CD14-positive monocyte (primary cell): ENCODE measurements around the gene GABRA6. TPM values are rescaled to one million over a fixed set of nuclear protein-coding genes. Genes with fewer than 3 reads are reported as not detected.

Experiments used
- DNase-seq, 3 donors: peaks; one replicate each; pipeline ENCODE4 v3.0.0-alpha.2; 2011 to 2022
- H2AFZ ChIP-seq: 2 replicates; pipeline ENCODE4 v1.6.0; 2012; ENCODE audit warnings: mild to moderate bottlenecking, low read depth, low read length, inconsistent platforms; ENCODE audit not compliant: insufficient read depth, poor library complexity, severe bottlenecking
- H3K27ac ChIP-seq, 2 donors: 1 replicate in 1 of 2; 2 replicates in 1 of 2; pipeline ENCODE4 v1.5.1; 2012 to 2013; ENCODE audit warnings: low read length in 2 of 2, control low read depth in 1 of 2, inconsistent platforms in 1 of 2, low read depth in 1 of 2, mild to moderate bottlenecking in 1 of 2
- H3K27me3 ChIP-seq, 2 donors: one replicate each; pipeline versions ENCODE4 v1.6.0 to v1.6.1; 2011 to 2013; ENCODE audit warnings: low read length in 2 of 2; ENCODE audit not compliant: control insufficient read depth in 2 of 2, insufficient read depth in 2 of 2
- H3K36me3 ChIP-seq, 2 donors: replicated peaks in 1 of 2; 1 replicate in 1 of 2; 2 replicates in 1 of 2; pipeline versions ENCODE4 v1.5.1 to v1.6.1; 2012 to 2013; ENCODE audit warnings: low read length in 2 of 2, control low read depth in 1 of 2, inconsistent platforms in 1 of 2, mild to moderate bottlenecking in 1 of 2; ENCODE audit not compliant: insufficient read depth in 2 of 2, control insufficient read depth in 1 of 2
- H3K4me1 ChIP-seq, 2 donors: 1 replicate in 1 of 2; 2 replicates in 1 of 2; pipeline versions ENCODE4 v1.5.1 to v1.6.1; 2012 to 2013; ENCODE audit warnings: low read length in 2 of 2, control low read depth in 1 of 2, inconsistent platforms in 1 of 2, mild to moderate bottlenecking in 1 of 2, moderate library complexity in 1 of 2; ENCODE audit not compliant: insufficient read depth in 2 of 2, control insufficient read depth in 1 of 2
- H3K4me2 ChIP-seq: replicated peaks from 2 replicates; pipeline ENCODE3; 2012; ENCODE audit warnings: low read length, moderate library complexity, mild to moderate bottlenecking; ENCODE audit not compliant: poor library complexity, severe bottlenecking; ENCODE audit errors: extremely low read depth
- H3K4me3 ChIP-seq, 3 experiments: fragments of 200-600 bp in 1 of 3; sonication (generic) in 1 of 3; replicated peaks in 1 of 3; 1 replicate in 2 of 3; 2 replicates in 1 of 3; pipeline ENCODE4 v1.5.1; 2011 to 2013; ENCODE audit warnings: low read length in 3 of 3, mild to moderate bottlenecking in 3 of 3, control low read depth in 2 of 3, low read depth in 2 of 3, inconsistent platforms in 1 of 3, moderate library complexity in 1 of 3
- H3K79me2 ChIP-seq: 2 replicates; pipeline ENCODE4 v1.6.0; 2012; ENCODE audit warnings: mild to moderate bottlenecking, control low read depth, inconsistent platforms, low read length, moderate library complexity; ENCODE audit not compliant: insufficient read depth
- H3K9ac ChIP-seq: 2 replicates; pipeline ENCODE4 v1.6.0; 2017; ENCODE audit warnings: low read length, mild to moderate bottlenecking; ENCODE audit not compliant: insufficient read depth, poor library complexity, severe bottlenecking
- H3K9me3 ChIP-seq, 2 donors: replicated peaks in 1 of 2; 1 replicate in 1 of 2; 2 replicates in 1 of 2; pipeline versions ENCODE4 v1.5.1 to v1.6.1; 2012 to 2013; ENCODE audit warnings: low read length in 2 of 2, control low read depth in 1 of 2; ENCODE audit not compliant: control insufficient read depth in 1 of 2, insufficient read depth in 1 of 2
- H4K20me1 ChIP-seq: 2 replicates; pipeline ENCODE4 v1.6.0; 2012; ENCODE audit warnings: mild to moderate bottlenecking, low read length, control low read depth, moderate library complexity; ENCODE audit not compliant: insufficient read depth
- H3K27ac Mint-ChIP-seq, 7 donors: one replicate each; pipeline ENCODE4 v1.8.0; 2020; ENCODE audit warnings: mild to moderate bottlenecking in 7 of 7, mixed read lengths in 7 of 7, moderate library complexity in 6 of 7, inconsistent platforms in 2 of 7
- H3K27me3 Mint-ChIP-seq, 3 donors: one replicate each; pipeline ENCODE4 v1.8.0; 2021 to 2022; ENCODE audit warnings: low read depth in 3 of 3, mild to moderate bottlenecking in 3 of 3, mixed read lengths in 3 of 3, moderate library complexity in 3 of 3, inconsistent platforms in 1 of 3
- H3K36me3 Mint-ChIP-seq, 2 donors: one replicate each; pipeline ENCODE4 v1.8.0; 2020; ENCODE audit warnings: mixed read lengths in 2 of 2, inconsistent platforms in 1 of 2, mild to moderate bottlenecking in 1 of 2
- H3K4me1 Mint-ChIP-seq: one replicate; pipeline ENCODE4 v1.8.0; 2020; ENCODE audit warnings: mild to moderate bottlenecking, mixed read lengths
- H3K4me3 Mint-ChIP-seq, 2 donors: one replicate each; pipeline ENCODE4 v1.8.0; 2020; ENCODE audit warnings: mild to moderate bottlenecking in 2 of 2, mixed read lengths in 2 of 2, moderate library complexity in 1 of 2
- H3K9me3 Mint-ChIP-seq, 7 donors: one replicate each; pipeline ENCODE4 v1.8.0; 2020 to 2022; ENCODE audit warnings: mixed read lengths in 7 of 7, mild to moderate bottlenecking in 6 of 7, moderate library complexity in 6 of 7, inconsistent platforms in 2 of 7
- CTCF ChIP-seq: fragments of 200-600 bp; IDR thresholded peaks from one replicate; pipeline ENCODE4 v1.8.0; 2022; ENCODE audit warnings: antibody characterized with exemption, mild to moderate bottlenecking
- WGBS: methylation state at CpG from one replicate; pipeline ENCODE4 v1.1.5; 2013; ENCODE audit warnings: missing lambda C conversion rate; ENCODE audit not compliant: insufficient coverage; 5-methylcytosine and 5-hydroxymethylcytosine counted together
- intact Hi-C, 2 donors: fragments of 100-400 bp; cut with micrococcal nuclease; formaldehyde crosslinking; loops; one replicate each; pipeline versions ENCODE4 v1.15.0 to v1.15.1; 2023
- polyA plus RNA-seq, 3 donors: library from polyadenylated mRNA; depleted of rRNA in 1 of 3; unstranded in 2 of 3; stranded (reverse) in 1 of 3; fragments of 300-500 nt in 2 of 3; fragments of >200 nt in 1 of 3; fragmentation: Illumina TruSeq in 2 of 3; gene quantifications; 1 replicate in 2 of 3; 2 replicates in 1 of 3; pipeline ENCODE4 v1.2.3, GENCODE V29; 2012 to 2021

GABRA6 gene
- polyA plus RNA-seq, 3 donors: not detected

GRCh38 chr5:161700065-161700464 is 14.5 kb downstream of the GABRA6 start:
- Mint-ChIP-seq H3K27ac (no peak overlapping the region), H3K4me3 (no peak overlapping the region), H3K27me3 (peaks cover 0 to 1% (median 1%) of the 10 kb centered on the region in 3 donors), H3K4me1 (no peaks in the 10 kb centered on the region), H3K9me3 (peaks cover 0 to 5% (median 0%) of the 10 kb centered on the region in 7 donors), H3K36me3 (no peaks in the 10 kb centered on the region)
- WGBS: 89% methylated on average over 4 of the region's 4 CpGs
- Histone ChIP-seq H3K27ac (no peak overlapping the region), H3K36me3 (no peaks in the 10 kb centered on the region), H3K9me3 (no peaks in the 10 kb centered on the region), H3K27me3 (no peaks in the 10 kb centered on the region), H3K4me1 (no peaks in the 10 kb centered on the region), H3K4me2 (no peak overlapping the region), H3K4me3 (no peak overlapping the region), H4K20me1 (no peaks in the 10 kb centered on the region), H3K9ac (no peak overlapping the region), H2AFZ (no peak overlapping the region), H3K79me2 (no peaks in the 10 kb centered on the region)
- no peak for DNase-seq
- TF ChIP-seq CTCF: no peak
- intact Hi-C loops: no loop called here

DNA sequence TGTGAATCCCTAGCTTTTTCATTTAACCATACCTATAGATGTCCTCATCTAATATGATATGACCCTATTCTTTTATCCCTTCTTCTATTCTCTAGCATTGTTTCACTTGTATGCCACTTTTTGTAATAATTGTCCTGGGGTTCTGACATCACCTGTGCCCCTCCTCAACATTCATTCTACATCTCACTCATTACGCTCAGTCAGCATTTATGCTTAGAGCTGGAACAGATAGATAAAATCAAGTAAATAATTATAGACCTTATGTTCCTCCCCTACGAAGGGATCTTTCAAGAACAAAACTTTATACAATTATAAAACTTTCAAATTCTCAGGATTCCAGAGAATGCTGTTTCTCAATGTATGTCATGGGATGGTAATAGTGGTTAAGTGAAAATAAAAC is 18.0 kb downstream of the GABRA6 start:
- DNase-seq: no peak
- intact Hi-C loops: no loop called here
- H3K9ac ChIP-seq: no peak overlapping the region
- Mint-ChIP-seq H3K9me3 (peaks cover 0 to 3% (median 0%) of the 10 kb centered on the region in 7 donors), H3K4me3 (no peak overlapping the region), H3K4me1 (no peaks in the 10 kb centered on the region), H3K27me3 (peaks cover 0 to 1% (median 1%) of the 10 kb centered on the region in 3 donors), H3K36me3 (no peaks in the 10 kb centered on the region), H3K27ac (no peak overlapping the region)
- no peak overlapping the region for H2AFZ ChIP-seq
- no peaks in the 10 kb centered on the region for H3K27me3 ChIP-seq
- no peaks in the 10 kb centered on the region for H3K36me3 ChIP-seq
- TF ChIP-seq CTCF: no peak
- H3K9me3 ChIP-seq: no peaks in the 10 kb centered on the region
- H4K20me1 ChIP-seq: no peaks in the 10 kb centered on the region
- H3K4me3 ChIP-seq: no peak overlapping the region
- H3K79me2 ChIP-seq: no peaks in the 10 kb centered on the region
- no peak overlapping the region for H3K27ac ChIP-seq
- WGBS: no CpG with 5 or more reads among the region's 2 CpGs
- no peaks in the 10 kb centered on the region for H3K4me1 ChIP-seq
- no peak overlapping the region for H3K4me2 ChIP-seq
